Measurements from ENCODE around the gene TBC1D5. TPM values are rescaled to one million over a fixed set of nuclear protein-coding genes. Genes with fewer than 3 reads are reported as not detected.

The TBC1D5 gene
- total and polyA plus RNA-seq, 2 of the 4 experiments (the other 2 are of a cell fraction), result 16.4 to 57.0 TPM

DNA sequence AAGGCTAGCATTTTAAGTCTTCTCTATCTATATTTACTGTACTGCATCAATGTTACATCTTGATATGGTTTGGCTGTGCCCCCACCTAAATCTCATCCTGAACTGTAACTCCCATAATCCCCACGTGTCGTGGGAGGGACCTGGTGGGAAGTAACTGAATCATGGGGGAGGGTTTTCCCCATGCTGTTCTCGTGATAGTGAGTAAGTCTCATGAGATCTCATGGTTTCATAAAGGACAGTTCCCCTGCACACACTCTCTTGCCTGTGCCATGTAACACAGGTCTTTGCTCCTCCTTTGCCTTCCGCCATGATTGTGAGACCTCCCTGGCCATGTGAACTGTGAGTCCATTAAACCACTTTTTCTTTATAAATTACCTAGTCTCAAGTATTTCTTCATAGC, 161.5 kb downstream of the TBC1D5 start:
- no peak overlapping the region for H4K8ac ChIP-seq (ENCODE audit: low read depth in 2 of 2, low read length in 2 of 2)
- no TSS peak for BruUV-seq (replicated peaks)
- no peak overlapping the region for H3K23ac ChIP-seq (ENCODE audit: low read depth, low read length)
- DNase-seq, result no peak
- H3K27me3 ChIP-seq (ENCODE audit: control insufficient read depth, insufficient read depth, low read length), result no peaks in the 10 kb centered on the region
- H4K5ac ChIP-seq (ENCODE audit: low read depth, low read length), result no peak overlapping the region
- POLR2A ChIA-PET (ENCODE audit: unreplicated experiment), result no interaction called here
- no peak overlapping the region for H2BK120ac ChIP-seq (ENCODE audit: low read depth, low read length)
- no peak overlapping the region for H4K91ac ChIP-seq (ENCODE audit: insufficient read depth, low read depth, low read length)
- H2AK5ac ChIP-seq (ENCODE audit: low read depth, low read length), result no peak overlapping the region
- H2BK5ac ChIP-seq (ENCODE audit: low read depth, low read length, poor library complexity, severe bottlenecking), result no peak overlapping the region
- no peaks in the 10 kb centered on the region for H4K20me1 ChIP-seq (ENCODE audit: insufficient read depth, low read length)
- H3K14ac ChIP-seq (replicated peaks; ENCODE audit: low read depth, low read length), result no peak overlapping the region
- H2BK15ac ChIP-seq (ENCODE audit: low read depth, low read length), result no peak overlapping the region
- H3K4ac ChIP-seq (ENCODE audit: low read depth, low read length), result no peak overlapping the region
- no peaks in the 10 kb centered on the region; the same call in 1 of the 2 replicates for H3K9me1 ChIP-seq (ENCODE audit: insufficient read depth, low read length)
- no peak overlapping the region for H2BK20ac ChIP-seq (ENCODE audit: low read depth, low read length)
- no peak overlapping the region for H2AK9ac ChIP-seq (replicated peaks; ENCODE audit: low read depth, low read length, poor library complexity)
- H3K4me2 ChIP-seq (ENCODE audit: low read depth, low read length), result no peak overlapping the region
- no peak overlapping the region for H2AFZ ChIP-seq (replicated peaks; ENCODE audit: low read length, poor library complexity)
- H3K9ac ChIP-seq (ENCODE audit: low read depth, low read length), result no peak overlapping the region
- TF ChIP-seq RFX5 (IDR thresholded peaks at IDR 0.05; ENCODE audit: low read depth, low read length) (no peak), CHD1 (IDR thresholded peaks at IDR 0.05; ENCODE audit: low read depth, low read length) (no peak), NFE2L2 (IDR thresholded peaks at IDR 0.05; ENCODE audit: low read depth, low read length) (no peak), POLR2A (IDR thresholded peaks at IDR 0.05; ENCODE audit: low read depth, low read length) (no peak), BHLHE40 (IDR thresholded peaks at IDR 0.05; ENCODE audit: low read depth, low read length) (no peak), RAD21 (IDR thresholded peaks at IDR 0.05; ENCODE audit: low read length) (no peak), CEBPB (IDR thresholded peaks at IDR 0.05; ENCODE audit: low read depth, low read length) (no peak), SMC3 (IDR thresholded peaks at IDR 0.05; ENCODE audit: low read depth, low read length) (no peak)
- TF ChIP-seq, protein P1, sequence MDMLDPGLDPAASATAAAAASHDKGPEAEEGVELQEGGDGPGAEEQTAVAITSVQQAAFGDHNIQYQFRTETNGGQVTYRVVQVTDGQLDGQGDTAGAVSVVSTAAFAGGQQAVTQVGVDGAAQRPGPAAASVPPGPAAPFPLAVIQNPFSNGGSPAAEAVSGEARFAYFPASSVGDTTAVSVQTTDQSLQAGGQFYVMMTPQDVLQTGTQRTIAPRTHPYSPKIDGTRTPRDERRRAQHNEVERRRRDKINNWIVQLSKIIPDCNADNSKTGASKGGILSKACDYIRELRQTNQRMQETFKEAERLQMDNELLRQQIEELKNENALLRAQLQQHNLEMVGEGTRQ (IDR thresholded peaks at IDR 0.05; ENCODE audit: low read depth, low read length), result no peak
- TF ChIP-seq, protein P2, sequence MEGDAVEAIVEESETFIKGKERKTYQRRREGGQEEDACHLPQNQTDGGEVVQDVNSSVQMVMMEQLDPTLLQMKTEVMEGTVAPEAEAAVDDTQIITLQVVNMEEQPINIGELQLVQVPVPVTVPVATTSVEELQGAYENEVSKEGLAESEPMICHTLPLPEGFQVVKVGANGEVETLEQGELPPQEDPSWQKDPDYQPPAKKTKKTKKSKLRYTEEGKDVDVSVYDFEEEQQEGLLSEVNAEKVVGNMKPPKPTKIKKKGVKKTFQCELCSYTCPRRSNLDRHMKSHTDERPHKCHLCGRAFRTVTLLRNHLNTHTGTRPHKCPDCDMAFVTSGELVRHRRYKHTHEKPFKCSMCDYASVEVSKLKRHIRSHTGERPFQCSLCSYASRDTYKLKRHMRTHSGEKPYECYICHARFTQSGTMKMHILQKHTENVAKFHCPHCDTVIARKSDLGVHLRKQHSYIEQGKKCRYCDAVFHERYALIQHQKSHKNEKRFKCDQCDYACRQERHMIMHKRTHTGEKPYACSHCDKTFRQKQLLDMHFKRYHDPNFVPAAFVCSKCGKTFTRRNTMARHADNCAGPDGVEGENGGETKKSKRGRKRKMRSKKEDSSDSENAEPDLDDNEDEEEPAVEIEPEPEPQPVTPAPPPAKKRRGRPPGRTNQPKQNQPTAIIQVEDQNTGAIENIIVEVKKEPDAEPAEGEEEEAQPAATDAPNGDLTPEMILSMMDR (conservative IDR thresholded peaks at IDR 0.05; ENCODE audit: low read depth, low read length), result no peak
- WGBS, 2 experiments (ENCODE audit: extremely low coverage in 2 of 2, insufficient read length in 1 of 2), result no CpG with 5 or more reads among the region's 4 CpGs
- H3K36me3 ChIP-seq (ENCODE audit: control insufficient read depth, insufficient read depth, low read length), result no peaks in the 10 kb centered on the region
- H3K4me3 ChIP-seq (ENCODE audit: insufficient read depth, low read depth, low read length), result no peak overlapping the region
- no peak overlapping the region for H3K27ac ChIP-seq (ENCODE audit: insufficient read depth, low read length)
- CTCF ChIA-PET, result no interaction called here
- no peak overlapping the region for H3K56ac ChIP-seq (ENCODE audit: extremely low read depth, insufficient read depth, low read length)
- intact Hi-C loops (cut with micrococcal nuclease) (no loop called here), in situ Hi-C loops (cut with MboI; ENCODE audit: low sequenced_read_pairs) (no loop called here), dilution Hi-C loops (cut with HindIII; ENCODE audit: low sequenced_read_pairs, unreplicated experiment) (no loop called here)
- peaks cover 0 to 4% of the 10 kb centered on the region in 2 experiments; a peak in 2 of 4 replicates for H3K79me1 ChIP-seq (ENCODE audit: low read depth in 1 of 2, low read length in 2 of 2)
- H3K18ac ChIP-seq (ENCODE audit: low read depth, low read length), result no peak overlapping the region
- H3K9me3 ChIP-seq (ENCODE audit: control insufficient read depth, insufficient read depth, low read length), result no peaks in the 10 kb centered on the region
- no peaks in the 10 kb centered on the region; the same call in 1 of the 2 replicates for H3K4me1 ChIP-seq (ENCODE audit: control insufficient read depth, insufficient read depth, low read length)
- no peak for ATAC-seq (ENCODE audit: low read depth)

All from IMR-90 (cell line).